HG02610 (cell line): ENCODE measurements around the gene HID1.
"Not testable (repeated sequence)": the region's sequence is repeated elsewhere in the genome, so short reads cannot be mapped to it uniquely, and the experiment has no call there.

Source experiments
- ATAC-seq: cut with Tn5 transposase; IDR thresholded peaks from one replicate; pipeline ENCODE4 v1.9.1; 2021; ENCODE audit warnings: mild to moderate bottlenecking, moderate library complexity; ENCODE audit not compliant: unreplicated experiment

Gene HID1

GRCh38 chr17:74971069-74971841 is 1.3 kb downstream of the HID1 start:
- ATAC-seq, result no peak

GRCh38 chr17:74970395-74970794 is 2.2 kb downstream of the HID1 start:
- ATAC-seq, result no peak

- not testable (repeated sequence) for ATAC-seq
Measured at GRCh38 chr17:74969501-74969900, 3.1 kb downstream of the HID1 start.

- ATAC-seq, result no peak
Measured at GRCh38 chr17:74968361-74968780, 4.2 kb downstream of the HID1 start.

GRCh38 chr17:74964988-74965622 is 7.5 kb downstream of the HID1 start:
- ATAC-seq, result no peak

- no peak for ATAC-seq
Measured at GRCh38 chr17:74964246-74964761, 8.3 kb downstream of the HID1 start.

GRCh38 chr17:74963656-74964055 is 8.9 kb downstream of the HID1 start:
- ATAC-seq, result no peak

GRCh38 chr17:74962622-74963394 is 9.8 kb downstream of the HID1 start:
- no peak for ATAC-seq

GRCh38 chr17:74961657-74962350 is 10.8 kb downstream of the HID1 start:
- ATAC-seq, result no peak

- no peak for ATAC-seq
Measured at GRCh38 chr17:74960570-74961342, 11.8 kb downstream of the HID1 start.

GRCh38 chr17:74959826-74960515 is 12.6 kb downstream of the HID1 start:
- no peak for ATAC-seq

- ATAC-seq, result no peak
Measured at GRCh38 chr17:74957935-74958740, 14.4 kb downstream of the HID1 start.

- ATAC-seq, result no peak
Measured at GRCh38 chr17:74956093-74956492, 16.5 kb downstream of the HID1 start.

GRCh38 chr17:74954665-74955421 is 17.7 kb downstream of the HID1 start:
- no peak for ATAC-seq

- ATAC-seq, result no peak
Measured at GRCh38 chr17:74954115-74954514, 18.4 kb downstream of the HID1 start.

GRCh38 chr17:74953134-74953687 is 19.3 kb downstream of the HID1 start:
- ATAC-seq, result no peak

GRCh38 chr17:74952431-74953133 is 20.0 kb downstream of the HID1 start:
- ATAC-seq, result no peak
